Measurements from ENCODE around the gene USP30.
"Not testable (repeated sequence)": the region's sequence is repeated elsewhere in the genome, so short reads cannot be mapped to it uniquely, and the experiment has no call there.

The USP30 gene

GRCh38 chr12:109020796-109021380 is 31.5 kb upstream of the USP30 start, which contains the start of gene SVOP:
TSS of gene SVOP (minus strand) at chr12:109021068. CDS start at chr12:109020868, 200 bp downstream.
- no peaks in the 10 kb centered on the region for H3K36me3 ChIP-seq (ENCODE audit: control insufficient read depth, insufficient read depth, low read length)
- no peaks in the 10 kb centered on the region for H3K9me3 ChIP-seq (ENCODE audit: control insufficient read depth, insufficient read depth, low read depth, low read length)
- no peaks in the 10 kb centered on the region for H3K4me1 ChIP-seq (ENCODE audit: control insufficient read depth, insufficient read depth, low read length)
- peak within 1 kb of the TSS; percentile 52 for H3K4me3 ChIP-seq (ENCODE audit: low read depth, low read length)
- peaks cover 6% of the 10 kb centered on the region; the same call in 1 of the 2 replicates for H3K27me3 ChIP-seq (ENCODE audit: control insufficient read depth, insufficient read depth, low read length)
- H3K27ac ChIP-seq (ENCODE audit: low read depth, low read length): no peak within 1 kb of the TSS
- H3K9ac ChIP-seq (ENCODE audit: low read length): no peak within 1 kb of the TSS

- H3K27me3 ChIP-seq (ENCODE audit: control insufficient read depth, insufficient read depth, low read length): no peaks in the 10 kb centered on the region; the same call in 1 of the 2 replicates
These were observed 24.6 kb upstream of the USP30 start for GRCh38 chr12:109027767-109028166.

GRCh38 chr12:109028624-109029023 is 23.8 kb upstream of the USP30 start:
- H3K4me3 ChIP-seq (ENCODE audit: low read depth, low read length); H3K9me3 ChIP-seq (ENCODE audit: control insufficient read depth, insufficient read depth, low read depth, low read length); H3K4me1 ChIP-seq (ENCODE audit: control insufficient read depth, insufficient read depth, low read length); H3K27ac ChIP-seq (ENCODE audit: low read depth, low read length); H3K27me3 ChIP-seq (ENCODE audit: control insufficient read depth, insufficient read depth, low read length); H3K36me3 ChIP-seq (ENCODE audit: control insufficient read depth, insufficient read depth, low read length); H3K9ac ChIP-seq (ENCODE audit: low read length): not testable (repeated sequence)

More at GRCh38 chr12:109027767-109028166, 24.6 kb upstream of the USP30 start:
- Histone ChIP-seq H3K36me3 (ENCODE audit: control insufficient read depth, insufficient read depth, low read length) (no peaks in the 10 kb centered on the region), H3K27ac (ENCODE audit: low read depth, low read length) (no peak overlapping the region), H3K9ac (ENCODE audit: low read length) (no peak overlapping the region), H3K9me3 (ENCODE audit: control insufficient read depth, insufficient read depth, low read depth, low read length) (peaks cover 5% of the 10 kb centered on the region), H3K4me3 (ENCODE audit: low read depth, low read length) (no peak overlapping the region), H3K4me1 (ENCODE audit: control insufficient read depth, insufficient read depth, low read length) (no peaks in the 10 kb centered on the region)

- no peak overlapping the region for H3K4me3 ChIP-seq (ENCODE audit: low read depth, low read length)
- peaks cover 5% of the 10 kb centered on the region for H3K9me3 ChIP-seq (ENCODE audit: control insufficient read depth, insufficient read depth, low read depth, low read length)
- H3K4me1 ChIP-seq (ENCODE audit: control insufficient read depth, insufficient read depth, low read length): no peaks in the 10 kb centered on the region
- no peaks in the 10 kb centered on the region for H3K36me3 ChIP-seq (ENCODE audit: control insufficient read depth, insufficient read depth, low read length)
- H3K9ac ChIP-seq (ENCODE audit: low read length): no peak overlapping the region
- no peaks in the 10 kb centered on the region; the same call in 1 of the 2 replicates for H3K27me3 ChIP-seq (ENCODE audit: control insufficient read depth, insufficient read depth, low read length)
- no peak overlapping the region for H3K27ac ChIP-seq (ENCODE audit: low read depth, low read length)
These were observed 23.0 kb upstream of the USP30 start for GRCh38 chr12:109029411-109029810.

GRCh38 chr12:109033239-109034196 is 18.9 kb upstream of the USP30 start:
- Histone ChIP-seq H3K27me3 (ENCODE audit: control insufficient read depth, insufficient read depth, low read length) (no peaks in the 10 kb centered on the region; the same call in 1 of the 2 replicates), H3K4me1 (ENCODE audit: control insufficient read depth, insufficient read depth, low read length) (no peaks in the 10 kb centered on the region), H3K9me3 (ENCODE audit: control insufficient read depth, insufficient read depth, low read depth, low read length) (peaks cover 5% of the 10 kb centered on the region), H3K9ac (ENCODE audit: low read length) (no peak overlapping the region), H3K27ac (ENCODE audit: low read depth, low read length) (no peak overlapping the region), H3K4me3 (ENCODE audit: low read depth, low read length) (no peak overlapping the region), H3K36me3 (ENCODE audit: control insufficient read depth, insufficient read depth, low read length) (no peaks in the 10 kb centered on the region)

- Histone ChIP-seq H3K27me3 (ENCODE audit: control insufficient read depth, insufficient read depth, low read length) (no peaks in the 10 kb centered on the region), H3K4me1 (ENCODE audit: control insufficient read depth, insufficient read depth, low read length) (no peaks in the 10 kb centered on the region), H3K36me3 (ENCODE audit: control insufficient read depth, insufficient read depth, low read length) (no peaks in the 10 kb centered on the region), H3K9ac (ENCODE audit: low read length) (no peak overlapping the region), H3K9me3 (ENCODE audit: control insufficient read depth, insufficient read depth, low read depth, low read length) (peaks cover 8% of the 10 kb centered on the region), H3K4me3 (ENCODE audit: low read depth, low read length) (no peak overlapping the region), H3K27ac (ENCODE audit: low read depth, low read length) (no peak overlapping the region)
These were observed 15.4 kb upstream of the USP30 start for GRCh38 chr12:109036975-109037374.

GRCh38 chr12:109044241-109044640 is 8.1 kb upstream of the USP30 start:
- Histone ChIP-seq H3K27me3 (ENCODE audit: control insufficient read depth, insufficient read depth, low read length) (peaks cover 5% of the 10 kb centered on the region; the same call in 1 of the 2 replicates), H3K27ac (ENCODE audit: low read depth, low read length) (no peak overlapping the region), H3K9ac (ENCODE audit: low read length) (no peak overlapping the region), H3K36me3 (ENCODE audit: control insufficient read depth, insufficient read depth, low read length) (no peaks in the 10 kb centered on the region), H3K4me1 (ENCODE audit: control insufficient read depth, insufficient read depth, low read length) (no peaks in the 10 kb centered on the region), H3K4me3 (ENCODE audit: low read depth, low read length) (no peak overlapping the region), H3K9me3 (ENCODE audit: control insufficient read depth, insufficient read depth, low read depth, low read length) (peaks cover 8% of the 10 kb centered on the region)

- Histone ChIP-seq H3K4me3 (ENCODE audit: low read depth, low read length) (no peak overlapping the region), H3K9me3 (ENCODE audit: control insufficient read depth, insufficient read depth, low read depth, low read length) (no peaks in the 10 kb centered on the region), H3K4me1 (ENCODE audit: control insufficient read depth, insufficient read depth, low read length) (no peaks in the 10 kb centered on the region), H3K27me3 (ENCODE audit: control insufficient read depth, insufficient read depth, low read length) (peaks cover 5% of the 10 kb centered on the region; the same call in 1 of the 2 replicates), H3K27ac (ENCODE audit: low read depth, low read length) (no peak overlapping the region), H3K36me3 (ENCODE audit: control insufficient read depth, insufficient read depth, low read length) (no peaks in the 10 kb centered on the region), H3K9ac (ENCODE audit: low read length) (no peak overlapping the region)
These were observed 5.1 kb upstream of the USP30 start for GRCh38 chr12:109047081-109047805.

GRCh38 chr12:109048706-109049105 is 3.7 kb upstream of the USP30 start:
- not testable (repeated sequence) for H3K27me3 ChIP-seq (ENCODE audit: control insufficient read depth, insufficient read depth, low read length); H3K27ac ChIP-seq (ENCODE audit: low read depth, low read length); H3K9ac ChIP-seq (ENCODE audit: low read length); H3K4me1 ChIP-seq (ENCODE audit: control insufficient read depth, insufficient read depth, low read length); H3K36me3 ChIP-seq (ENCODE audit: control insufficient read depth, insufficient read depth, low read length); H3K4me3 ChIP-seq (ENCODE audit: low read depth, low read length); H3K9me3 ChIP-seq (ENCODE audit: control insufficient read depth, insufficient read depth, low read depth, low read length)

- not testable (repeated sequence) for H3K9me3 ChIP-seq (ENCODE audit: control insufficient read depth, insufficient read depth, low read depth, low read length); H3K4me3 ChIP-seq (ENCODE audit: low read depth, low read length); H3K9ac ChIP-seq (ENCODE audit: low read length); H3K27me3 ChIP-seq (ENCODE audit: control insufficient read depth, insufficient read depth, low read length); H3K27ac ChIP-seq (ENCODE audit: low read depth, low read length); H3K36me3 ChIP-seq (ENCODE audit: control insufficient read depth, insufficient read depth, low read length); H3K4me1 ChIP-seq (ENCODE audit: control insufficient read depth, insufficient read depth, low read length)
These were observed 2.6 kb upstream of the USP30 start for GRCh38 chr12:109049794-109050193.

GRCh38 chr12:109052097-109052413 is 321 bp upstream of the USP30 start:
- no peak overlapping the region for H3K27ac ChIP-seq (ENCODE audit: low read depth, low read length)
- no peak overlapping the region for H3K9ac ChIP-seq (ENCODE audit: low read length)

More at GRCh38 chr12:109052097-109052413, 321 bp upstream of the USP30 start:
- no peaks in the 10 kb centered on the region for H3K36me3 ChIP-seq (ENCODE audit: control insufficient read depth, insufficient read depth, low read length)
- H3K27me3 ChIP-seq (ENCODE audit: control insufficient read depth, insufficient read depth, low read length): no peaks in the 10 kb centered on the region
- H3K4me3 ChIP-seq (ENCODE audit: low read depth, low read length): peak overlapping the region; percentile 99
- H3K4me1 ChIP-seq (ENCODE audit: control insufficient read depth, insufficient read depth, low read length): no peaks in the 10 kb centered on the region
- no peaks in the 10 kb centered on the region for H3K9me3 ChIP-seq (ENCODE audit: control insufficient read depth, insufficient read depth, low read depth, low read length)

Measured in HUES6 (cell line).